ENCODE measurements around the gene KCNC1.

The KCNC1 gene

GRCh38 chr11:17779861-17780594 is 45.4 kb downstream of the KCNC1 start:
- DNase-seq = no peak
- no peak for TF ChIP-seq CTCF (IDR thresholded peaks at IDR 0.05; ENCODE audit: low read depth, low read length, missing control alignments)
- no peaks in the 10 kb centered on the region for H3K36me3 ChIP-seq (replicated peaks)
- in situ Hi-C loops (cut with HindIII; ENCODE audit: low pct_ligation_motif_present, low sequenced_read_pairs) = no loop called here
- no peaks in the 10 kb centered on the region for H3K27me3 ChIP-seq (replicated peaks)
- H3K27ac ChIP-seq = no peak overlapping the region
- H3K4me3 ChIP-seq (ENCODE audit: low read depth, low read length) = no peak overlapping the region

- H3K36me3 ChIP-seq (replicated peaks) = no peaks in the 10 kb centered on the region
- no peak for DNase-seq
- no peak for TF ChIP-seq CTCF (IDR thresholded peaks at IDR 0.05; ENCODE audit: low read depth, low read length, missing control alignments)
- no peak overlapping the region for H3K27ac ChIP-seq
- in situ Hi-C loops (cut with HindIII; ENCODE audit: low pct_ligation_motif_present, low sequenced_read_pairs) = no loop called here
- no peaks in the 10 kb centered on the region for H3K27me3 ChIP-seq (replicated peaks)
- no peak overlapping the region for H3K4me3 ChIP-seq (ENCODE audit: low read depth, low read length)
Measured at GRCh38 chr11:17780668-17781067, 46.1 kb downstream of the KCNC1 start.

- no peak for DNase-seq
- no peak overlapping the region for H3K4me3 ChIP-seq (ENCODE audit: low read depth, low read length)
- H3K36me3 ChIP-seq (replicated peaks) = no peaks in the 10 kb centered on the region
- no peak overlapping the region for H3K27ac ChIP-seq
- in situ Hi-C loops (cut with HindIII; ENCODE audit: low pct_ligation_motif_present, low sequenced_read_pairs) = no loop called here
- no peak for TF ChIP-seq CTCF (IDR thresholded peaks at IDR 0.05; ENCODE audit: low read depth, low read length, missing control alignments)
- no peaks in the 10 kb centered on the region for H3K27me3 ChIP-seq (replicated peaks)
Measured at GRCh38 chr11:17781221-17781620, 46.6 kb downstream of the KCNC1 start.

- no peak for DNase-seq
- no peak for TF ChIP-seq CTCF (IDR thresholded peaks at IDR 0.05; ENCODE audit: low read depth, low read length, missing control alignments)
- H3K27me3 ChIP-seq (replicated peaks) = no peaks in the 10 kb centered on the region
- no peaks in the 10 kb centered on the region for H3K36me3 ChIP-seq (replicated peaks)
- in situ Hi-C loops (cut with HindIII; ENCODE audit: low pct_ligation_motif_present, low sequenced_read_pairs) = no loop called here
- no peak overlapping the region for H3K4me3 ChIP-seq (ENCODE audit: low read depth, low read length)
- no peak overlapping the region for H3K27ac ChIP-seq
Measured at GRCh38 chr11:17781626-17782025, 47.0 kb downstream of the KCNC1 start.

GRCh38 chr11:17782145-17782544 is 47.6 kb downstream of the KCNC1 start:
- in situ Hi-C loops (cut with HindIII; ENCODE audit: low pct_ligation_motif_present, low sequenced_read_pairs) = no loop called here
- DNase-seq = no peak
- Histone ChIP-seq H3K27ac (no peak overlapping the region), H3K36me3 (replicated peaks) (no peaks in the 10 kb centered on the region), H3K4me3 (ENCODE audit: low read depth, low read length) (no peak overlapping the region), H3K27me3 (replicated peaks) (no peaks in the 10 kb centered on the region)
- TF ChIP-seq CTCF (IDR thresholded peaks at IDR 0.05; ENCODE audit: low read depth, low read length, missing control alignments) = no peak
